Testis (tissue), 2 donors: ENCODE results near the gene KHK.

ENCODE experiments used
- POLR2A ChIP-seq: fragments of 450-650 bp; IDR thresholded peaks from one replicate; pipeline ENCODE4 v1.6.1; 2017; ENCODE audit warnings: antibody characterized with exemption, mild to moderate bottlenecking, moderate library complexity
- TF ChIP-seq, protein P1 (sequence below), 3 experiments: fragments of 450-650 bp in 2 of 3; fragments of 200-600 bp in 1 of 3; sonication (generic) in 1 of 3; IDR thresholded peaks; one replicate each; pipeline ENCODE4 v1.5.1; 2016 to 2019; ENCODE audit warnings: antibody characterized with exemption in 3 of 3, mild to moderate bottlenecking in 2 of 3, moderate library complexity in 1 of 3

DNA sequence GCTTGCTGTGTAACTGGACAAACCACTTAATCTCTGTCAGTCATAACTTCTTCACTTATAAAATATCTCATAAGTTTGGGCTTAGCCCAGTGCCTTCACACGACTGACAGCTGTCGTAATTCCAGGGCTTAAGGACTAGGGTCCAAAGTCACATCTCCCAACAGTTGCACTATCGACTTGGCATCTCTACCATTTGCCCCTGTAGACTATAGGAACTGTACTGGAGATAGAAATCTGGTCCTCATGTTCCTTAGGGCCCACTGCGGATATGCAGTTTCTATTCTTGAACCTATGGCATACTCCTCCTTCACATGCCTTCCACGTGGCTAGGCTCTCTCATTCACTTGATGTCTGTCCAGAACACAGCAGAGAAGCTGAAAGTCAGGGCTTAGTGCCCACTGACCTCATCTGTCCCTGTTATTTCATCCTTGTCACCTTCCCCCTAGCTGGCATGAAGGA is 39.7 kb downstream of the KHK start:
- no peak for TF ChIP-seq POLR2A
- TF ChIP-seq, protein P1, sequence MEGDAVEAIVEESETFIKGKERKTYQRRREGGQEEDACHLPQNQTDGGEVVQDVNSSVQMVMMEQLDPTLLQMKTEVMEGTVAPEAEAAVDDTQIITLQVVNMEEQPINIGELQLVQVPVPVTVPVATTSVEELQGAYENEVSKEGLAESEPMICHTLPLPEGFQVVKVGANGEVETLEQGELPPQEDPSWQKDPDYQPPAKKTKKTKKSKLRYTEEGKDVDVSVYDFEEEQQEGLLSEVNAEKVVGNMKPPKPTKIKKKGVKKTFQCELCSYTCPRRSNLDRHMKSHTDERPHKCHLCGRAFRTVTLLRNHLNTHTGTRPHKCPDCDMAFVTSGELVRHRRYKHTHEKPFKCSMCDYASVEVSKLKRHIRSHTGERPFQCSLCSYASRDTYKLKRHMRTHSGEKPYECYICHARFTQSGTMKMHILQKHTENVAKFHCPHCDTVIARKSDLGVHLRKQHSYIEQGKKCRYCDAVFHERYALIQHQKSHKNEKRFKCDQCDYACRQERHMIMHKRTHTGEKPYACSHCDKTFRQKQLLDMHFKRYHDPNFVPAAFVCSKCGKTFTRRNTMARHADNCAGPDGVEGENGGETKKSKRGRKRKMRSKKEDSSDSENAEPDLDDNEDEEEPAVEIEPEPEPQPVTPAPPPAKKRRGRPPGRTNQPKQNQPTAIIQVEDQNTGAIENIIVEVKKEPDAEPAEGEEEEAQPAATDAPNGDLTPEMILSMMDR (IDR thresholded peaks at IDR 0.05): no peak
